HL-60/S4 treated with phorbol 12-myristate 13-acetate at 8.2 ng/mL for 4 days and 3 days (cell line): ENCODE measurements around the gene CCNDBP1.
"Not testable (repeated sequence)": the region's sequence is repeated elsewhere in the genome, so short reads cannot be mapped to it uniquely, and the experiment has no call there.

Experiments used
- in situ Hi-C: fragments of 300-500 bp; cut with MboI; formaldehyde crosslinking; loops from 2 replicates; pipeline ENCODE4 v1.15.0; 2022; ENCODE audit warnings: low sequenced_read_pairs

The CCNDBP1 gene

GRCh38 chr15:43214592-43215295, 29.5 kb downstream of the CCNDBP1 start:
- in situ Hi-C loops = no loop called here

GRCh38 chr15:43215961-43216360, 30.8 kb downstream of the CCNDBP1 start:
- in situ Hi-C loops = no loop called here

- in situ Hi-C loops = no loop called here
These were observed 33.9 kb downstream of the CCNDBP1 start for GRCh38 chr15:43218908-43219706.

- in situ Hi-C loops = no loop called here
These were observed 35.0 kb downstream of the CCNDBP1 start for GRCh38 chr15:43219929-43220928.

- in situ Hi-C loops = no loop called here
These were observed 35.8 kb downstream of the CCNDBP1 start, which contains the start of gene EPB42 for GRCh38 chr15:43220991-43221403. Gene EPB42, minus strand, starts transcription at chr15:43221018. Its CDS starts 193 bp downstream, at chr15:43220825.

GRCh38 chr15:43221422-43221821, 36.2 kb downstream of the CCNDBP1 start:
- in situ Hi-C loops = no loop called here

GRCh38 chr15:43225201-43225949, 40.2 kb downstream of the CCNDBP1 start:
- in situ Hi-C loops = no loop called here

- in situ Hi-C loops = not testable (repeated sequence)
These were observed 40.7 kb downstream of the CCNDBP1 start for GRCh38 chr15:43225950-43226255.

GRCh38 chr15:43226436-43227305, 41.5 kb downstream of the CCNDBP1 start:
- in situ Hi-C loops = no loop called here

GRCh38 chr15:43229977-43230376, 44.8 kb downstream of the CCNDBP1 start:
- in situ Hi-C loops = no loop called here

- in situ Hi-C loops = no loop called here
These were observed 45.5 kb downstream of the CCNDBP1 start for GRCh38 chr15:43230640-43231115.

- in situ Hi-C loops = no loop called here
These were observed 47.2 kb downstream of the CCNDBP1 start for GRCh38 chr15:43232289-43232874.

- in situ Hi-C loops = loop anchor here (5.0 kb wide), 1 partner anchor 42 kb away; no protein-coding TSS in a partner anchor
These were observed 50.3 kb downstream of the CCNDBP1 start for GRCh38 chr15:43235536-43235935.

GRCh38 chr15:43237842-43238470, 52.8 kb downstream of the CCNDBP1 start:
- in situ Hi-C loops = loop anchor here (5.0 kb wide), 1 partner anchor 39 kb away; no protein-coding TSS in a partner anchor

GRCh38 chr15:43238671-43239131, 53.5 kb downstream of the CCNDBP1 start:
- in situ Hi-C loops = loop anchor here (5.0 kb wide), 1 partner anchor 39 kb away; no protein-coding TSS in a partner anchor

GRCh38 chr15:43239732-43240491, 54.7 kb downstream of the CCNDBP1 start:
- in situ Hi-C loops = loop anchor here (5.0 kb wide), 1 partner anchor 37 kb away; no protein-coding TSS in a partner anchor

- in situ Hi-C loops = no loop called here
These were observed 55.9 kb downstream of the CCNDBP1 start for GRCh38 chr15:43241100-43241499.
